GM18868 (cell line): ENCODE measurements around the gene FAM217B.
"Not testable (repeated sequence)": the region's sequence is repeated elsewhere in the genome, so short reads cannot be mapped to it uniquely, and the experiment has no call there.

Source experiments
- ATAC-seq: cut with Tn5 transposase; IDR thresholded peaks from one replicate; pipeline ENCODE4 v1.9.1; 2021; ENCODE audit warnings: mild to moderate bottlenecking, moderate library complexity; ENCODE audit not compliant: unreplicated experiment

The FAM217B gene

GRCh38 chr20:59938221-59938620 is 2.0 kb upstream of the FAM217B start:
- no peak for ATAC-seq

DNA sequence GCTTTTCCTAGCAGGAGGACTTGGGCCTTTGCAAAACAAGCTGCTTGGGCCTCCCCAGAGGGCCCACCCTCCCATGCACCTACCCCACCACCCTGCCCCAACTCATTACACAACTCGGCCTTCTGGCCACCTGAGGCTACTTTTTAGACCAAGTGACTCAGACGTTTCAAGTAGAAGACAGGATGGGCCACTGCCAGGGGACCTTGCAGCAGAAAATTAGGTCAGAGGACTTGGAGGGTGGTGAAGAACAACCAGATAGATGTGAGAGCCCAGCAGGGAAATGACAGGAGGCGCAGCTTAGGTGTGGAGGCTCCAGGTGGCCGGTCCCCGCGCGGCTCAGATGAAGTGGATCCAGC is 1.5 kb upstream of the FAM217B start:
- no peak for ATAC-seq

DNA sequence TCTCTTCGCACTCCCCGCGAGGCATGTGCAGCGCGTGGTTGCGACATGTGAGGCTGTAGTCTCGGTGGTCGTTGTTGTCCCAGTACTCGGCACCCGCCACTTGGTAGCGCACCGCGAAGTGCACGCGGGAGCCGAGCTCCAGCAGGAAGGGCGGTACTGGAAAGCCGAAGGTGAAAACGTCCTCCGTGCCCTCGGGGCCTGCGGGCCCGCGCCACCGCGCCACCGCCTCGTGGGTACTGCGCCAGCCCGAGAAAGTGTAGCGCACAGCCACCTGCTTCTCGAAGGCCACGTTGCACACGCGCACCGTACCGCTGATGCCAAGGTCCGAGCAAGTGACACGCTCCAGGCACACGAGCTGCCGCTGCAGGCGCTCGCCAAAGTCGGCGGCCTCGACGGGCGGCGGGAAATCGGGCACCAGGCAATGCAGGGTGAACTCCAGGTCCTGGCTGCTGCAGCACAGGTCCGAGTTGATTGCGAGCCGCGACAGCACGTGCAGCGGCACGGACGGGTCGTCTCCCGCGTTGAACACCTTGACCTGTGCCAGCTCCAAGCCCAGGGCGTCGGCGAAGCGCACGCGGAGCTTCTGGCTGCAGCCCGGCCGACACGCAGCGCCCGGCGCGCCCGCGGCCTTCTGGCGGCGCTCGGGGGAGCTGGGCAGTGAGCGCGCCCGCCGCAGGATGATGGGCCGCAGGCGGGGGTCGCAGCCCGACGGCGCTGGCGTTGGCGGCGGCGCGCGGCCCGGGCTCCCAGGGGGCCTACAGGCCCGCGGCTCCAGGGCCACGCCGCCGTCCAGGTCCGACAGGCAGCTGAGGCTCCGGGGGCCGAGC is 924 bp upstream of the FAM217B start:
- ATAC-seq, result peak; percentile 0

DNA sequence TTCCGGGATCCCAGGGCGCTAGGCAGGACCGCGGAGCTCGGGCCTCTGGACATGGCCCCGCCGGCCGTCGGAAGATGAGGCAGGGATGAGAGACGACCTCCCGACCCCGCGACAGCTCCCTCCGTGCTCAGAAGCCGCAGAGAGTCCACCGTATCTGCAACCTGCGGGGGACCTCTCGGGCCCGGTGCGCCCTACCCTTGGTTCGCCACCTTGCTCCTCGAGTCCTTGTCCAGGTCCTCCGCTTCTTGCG is 385 bp upstream of the FAM217B start:
- ATAC-seq, result peak; percentile 24

GRCh38 chr20:59940956-59941294 is 736 bp downstream of the FAM217B start:
- ATAC-seq, result peak; percentile 10

DNA sequence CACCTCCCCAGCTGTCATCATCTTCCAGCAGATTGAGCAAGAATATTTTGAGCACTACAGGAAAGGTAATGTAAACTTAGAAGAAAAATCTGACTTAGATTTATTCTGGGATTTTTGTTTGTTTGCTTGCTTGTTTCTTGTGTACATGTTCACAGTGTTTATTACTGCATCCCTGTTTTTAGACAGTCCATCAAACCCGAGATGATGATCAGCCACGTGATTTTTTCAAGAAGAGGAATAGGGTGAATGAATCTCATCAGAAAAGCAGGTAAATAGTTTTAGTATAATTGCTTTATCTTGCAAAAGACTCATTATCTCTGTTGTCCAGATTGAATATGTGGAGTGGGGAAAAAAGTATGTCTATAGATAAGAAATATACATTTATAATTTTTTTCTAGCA is 2.1 kb downstream of the FAM217B start:
- ATAC-seq, result no peak

- ATAC-seq, result no peak
These were observed 4.5 kb downstream of the FAM217B start for GRCh38 chr20:59944726-59945125.

DNA sequence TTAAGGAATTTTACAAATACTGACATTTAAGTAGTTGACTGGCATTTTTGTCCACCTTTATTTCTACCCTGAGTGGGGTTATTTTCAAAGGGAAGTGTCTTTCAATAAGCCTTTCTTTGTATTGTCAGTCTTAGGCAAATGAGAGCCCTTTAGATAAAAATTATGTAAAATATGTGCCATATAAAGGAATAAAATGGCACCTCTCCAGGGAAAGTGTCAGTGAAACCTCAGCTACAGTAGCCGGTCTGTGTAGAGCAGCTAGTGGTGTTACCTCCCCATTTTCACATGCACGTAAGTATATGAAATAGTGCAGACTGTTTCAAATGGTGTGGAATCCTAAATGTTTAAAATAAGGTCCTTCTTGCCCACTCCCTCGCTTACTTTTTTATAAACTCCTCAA is 5.0 kb downstream of the FAM217B start:
- ATAC-seq, result no peak

GRCh38 chr20:59945731-59946130 is 5.5 kb downstream of the FAM217B start:
- ATAC-seq, result no peak

DNA sequence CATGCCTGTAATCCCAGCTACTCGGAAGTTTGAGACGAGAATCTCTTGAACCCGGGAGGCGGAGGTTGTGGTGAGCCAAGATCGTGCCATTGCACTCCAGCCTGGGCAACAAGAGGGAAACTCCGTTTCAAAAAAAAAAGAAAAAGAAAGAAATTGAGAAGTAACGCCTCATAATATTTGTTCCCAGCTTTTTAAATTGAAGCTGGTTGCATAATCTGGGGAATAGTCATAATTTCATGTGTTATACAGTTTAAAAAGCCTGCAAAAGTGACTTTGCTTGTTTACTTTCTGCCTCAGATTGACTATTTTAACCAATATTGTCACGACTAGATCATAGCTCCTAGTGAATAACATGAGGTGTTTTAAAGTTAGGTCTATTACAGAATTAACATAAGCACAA is 7.2 kb downstream of the FAM217B start:
- no peak for ATAC-seq

- ATAC-seq, result no peak
These were observed 8.0 kb downstream of the FAM217B start for GRCh38 chr20:59948212-59948611.

- ATAC-seq, result peak; percentile 76
These were observed 8.9 kb downstream of the FAM217B start for GRCh38 chr20:59948828-59949720.

- no peak for ATAC-seq
These were observed 9.7 kb downstream of the FAM217B start for GRCh38 chr20:59949911-59950310.

GRCh38 chr20:59954718-59955117 is 14.5 kb downstream of the FAM217B start:
- ATAC-seq, result no peak

DNA sequence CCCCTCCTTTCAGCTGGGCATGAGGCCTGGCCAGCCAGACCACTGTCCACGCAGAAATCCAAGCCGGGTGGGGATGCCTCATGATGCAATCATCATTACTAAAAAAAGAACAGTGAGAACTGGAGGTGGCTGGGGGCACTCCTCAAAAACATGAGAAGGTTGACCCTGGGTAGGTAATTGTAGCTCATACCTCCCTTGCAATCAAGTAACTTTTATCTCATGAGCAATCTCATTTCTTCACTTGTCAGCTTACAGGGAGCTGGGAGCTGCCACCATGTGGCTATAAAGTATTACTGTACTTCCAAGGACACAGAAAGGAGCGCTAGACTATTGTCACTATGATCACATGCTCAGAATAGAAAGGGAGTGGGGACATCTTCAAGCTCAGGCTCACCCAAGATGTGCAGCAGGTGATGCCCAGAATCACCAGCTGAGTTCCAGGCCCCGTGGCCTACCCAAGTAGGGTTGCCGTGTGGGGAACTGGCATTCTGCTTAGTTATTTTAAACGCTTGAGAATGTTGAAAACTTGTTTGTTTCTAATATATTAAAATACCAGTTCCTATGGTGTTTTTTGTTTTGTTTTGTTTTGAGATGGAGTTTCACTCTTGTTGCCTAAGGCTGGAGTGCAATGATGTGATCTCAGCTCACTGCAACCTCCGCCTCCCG is 15.1 kb downstream of the FAM217B start:
- peak; percentile 62 for ATAC-seq

DNA sequence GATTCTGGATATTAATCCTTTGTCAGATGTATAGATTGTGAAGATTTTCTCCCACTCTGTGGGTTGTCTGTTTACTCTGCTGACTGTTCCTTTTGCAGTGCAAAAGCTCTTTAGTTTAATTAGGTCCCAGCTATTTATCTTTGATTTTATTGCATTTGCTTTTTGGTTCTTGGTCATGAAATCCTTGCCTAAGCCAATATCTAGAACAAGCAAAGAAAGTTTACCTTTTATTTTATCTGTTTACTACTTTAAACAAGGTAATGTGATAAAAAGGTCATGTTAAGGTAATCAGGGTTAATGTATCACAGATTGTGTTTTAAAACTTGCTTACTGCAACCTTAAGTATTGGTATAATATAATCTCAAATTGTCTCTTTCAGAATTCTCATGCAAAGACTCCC is 17.4 kb downstream of the FAM217B start:
- ATAC-seq, result not testable (repeated sequence)

- no peak for ATAC-seq
These were observed 17.9 kb downstream of the FAM217B start, which contains the start of gene CDH26 for GRCh38 chr20:59958123-59958522. Gene CDH26 (plus strand): TSS chr20:59958423. CDS start chr20:59958727, 304 bp downstream.

GRCh38 chr20:59958626-59959025 is 18.4 kb downstream of the FAM217B start:
- ATAC-seq, result no peak

- ATAC-seq, result no peak
These were observed 21.2 kb downstream of the FAM217B start for GRCh38 chr20:59961423-59961822.

DNA sequence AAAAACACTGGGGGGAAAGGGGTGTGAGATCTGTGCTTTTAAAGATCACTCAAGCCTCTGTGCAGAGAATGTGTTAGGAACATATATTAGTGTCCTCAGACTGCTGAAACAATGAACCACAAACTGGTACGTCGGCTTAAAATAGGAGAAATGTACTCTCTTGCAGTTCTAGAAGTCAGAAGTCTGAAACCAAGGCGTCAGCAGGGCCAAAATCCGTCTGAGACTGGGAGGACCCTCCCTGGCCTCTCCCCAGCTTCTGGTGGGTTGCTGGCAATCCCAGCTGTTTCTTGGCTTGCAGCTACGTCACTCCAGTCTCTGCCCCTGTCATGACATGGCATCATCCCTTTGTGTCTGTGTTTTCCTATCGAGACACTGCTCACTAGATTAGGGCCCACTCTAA is 22.0 kb downstream of the FAM217B start:
- ATAC-seq, result no peak

GRCh38 chr20:59966428-59966827 is 26.2 kb downstream of the FAM217B start:
- ATAC-seq, result no peak

- no peak for ATAC-seq
These were observed 31.2 kb downstream of the FAM217B start for GRCh38 chr20:59971428-59971827.
